HG02571 (cell line): ENCODE results near the gene CEP192.
"Not testable (repeated sequence)": the region's sequence is repeated elsewhere in the genome, so short reads cannot be mapped to it uniquely, and the experiment has no call there.

Source experiments
- ATAC-seq: cut with Tn5 transposase; IDR thresholded peaks from one replicate; pipeline ENCODE4 v1.9.1; 2021; ENCODE audit warnings: mild to moderate bottlenecking, moderate library complexity; ENCODE audit not compliant: unreplicated experiment

The CEP192 gene

GRCh38 chr18:12989397-12990122 is 1.6 kb upstream of the CEP192 start:
- no peak for ATAC-seq

DNA sequence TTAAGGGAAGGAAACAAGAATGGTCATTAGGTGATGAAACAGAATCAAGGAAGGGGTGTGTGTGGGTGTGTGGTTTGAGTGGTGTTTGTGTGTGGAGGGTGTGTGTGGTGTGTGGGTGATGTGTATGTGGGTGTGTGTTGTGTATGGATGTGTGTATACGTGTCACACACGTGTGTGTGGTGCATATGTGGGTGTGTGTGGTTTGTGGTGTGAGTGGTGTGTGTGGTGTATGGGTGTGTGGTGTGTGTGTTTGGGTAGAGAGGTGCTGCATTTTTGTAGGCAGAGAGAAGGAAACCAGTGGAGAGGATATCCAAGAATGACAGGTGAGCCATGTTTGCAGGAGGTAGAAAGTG is 1.1 kb upstream of the CEP192 start:
- ATAC-seq = no peak

DNA sequence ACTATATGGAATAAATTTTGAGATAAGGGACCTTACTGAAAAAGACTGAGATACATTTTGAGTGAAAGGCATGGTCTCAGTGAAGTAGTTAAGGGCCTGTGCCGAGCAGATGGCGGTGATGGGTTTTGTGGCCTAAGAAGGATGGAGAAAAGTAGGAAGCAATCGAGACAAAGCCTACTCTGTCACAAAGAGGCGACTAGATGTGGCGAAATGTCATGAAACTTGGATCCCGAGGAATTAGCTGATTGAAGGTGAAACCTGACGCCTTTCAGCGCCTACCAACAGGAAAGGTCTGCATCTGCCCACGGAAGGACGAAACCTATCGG is 558 bp upstream of the CEP192 start:
- ATAC-seq = no peak

DNA sequence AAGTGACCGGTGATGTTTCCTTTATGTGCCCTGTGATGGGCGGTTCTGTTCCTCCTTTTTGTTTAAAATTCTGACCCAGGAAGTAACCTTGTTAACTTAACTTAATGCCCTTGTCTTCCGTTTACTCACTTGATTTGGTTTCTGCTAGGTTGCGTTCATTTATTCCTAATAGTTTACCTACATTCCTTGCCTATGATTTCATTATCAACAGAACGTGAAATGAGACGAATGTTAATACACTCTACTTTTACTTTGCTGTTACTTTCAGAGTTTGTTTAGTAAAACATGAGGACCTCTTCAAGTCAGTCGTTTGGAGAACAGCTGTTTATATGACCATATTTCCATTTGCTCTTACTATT is 638 bp downstream of the CEP192 start:
- no peak for ATAC-seq

DNA sequence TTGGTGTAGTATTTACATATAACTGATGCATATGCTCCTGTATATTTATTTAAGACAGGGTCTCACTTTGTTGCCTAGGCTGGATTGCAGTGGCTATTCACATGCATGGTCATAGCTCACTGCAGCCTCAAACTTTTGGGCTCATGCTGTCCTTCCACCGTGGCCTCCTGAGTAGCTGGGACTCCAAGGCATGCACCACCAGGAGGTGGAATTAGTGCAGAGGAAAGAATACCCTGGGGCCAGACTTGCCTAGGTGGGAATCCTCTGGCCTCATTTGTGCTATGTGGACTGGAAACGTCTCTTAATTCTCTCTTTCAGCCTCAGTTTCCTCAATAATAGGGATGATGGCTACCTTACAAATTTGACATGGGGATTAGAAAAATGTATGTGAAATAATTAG is 2.3 kb downstream of the CEP192 start:
- no peak for ATAC-seq

GRCh38 chr18:12995424-12995823 is 4.3 kb downstream of the CEP192 start:
- ATAC-seq = no peak

DNA sequence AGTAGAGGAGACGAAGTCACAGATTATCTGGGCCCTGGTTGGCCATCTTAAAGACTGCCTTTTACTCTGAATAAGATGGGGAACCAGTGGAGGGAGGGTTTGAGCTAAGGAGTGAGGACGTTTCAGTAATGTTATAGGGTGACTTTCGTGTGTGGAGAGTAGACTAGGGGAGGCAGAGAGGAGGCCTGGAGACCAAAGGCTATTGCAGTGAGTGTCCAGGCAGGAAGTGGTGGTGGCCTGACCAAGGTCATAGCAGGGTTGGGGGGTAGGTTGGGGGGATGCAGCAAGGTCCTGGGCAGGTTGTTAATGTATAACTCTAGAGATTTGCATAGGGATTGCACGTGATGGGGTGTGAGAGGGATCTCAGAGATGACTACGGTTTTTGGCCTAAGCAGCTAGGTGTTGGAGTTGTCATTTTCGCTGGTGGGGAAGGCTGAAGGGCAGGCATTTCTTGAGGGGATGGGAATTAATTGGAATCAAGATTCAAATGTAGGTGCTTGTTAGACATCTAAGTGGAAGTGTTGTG is 4.9 kb downstream of the CEP192 start:
- no peak for ATAC-seq

- no peak for ATAC-seq
Observed at GRCh38 chr18:12996661-12997292, 5.6 kb downstream of the CEP192 start.

DNA sequence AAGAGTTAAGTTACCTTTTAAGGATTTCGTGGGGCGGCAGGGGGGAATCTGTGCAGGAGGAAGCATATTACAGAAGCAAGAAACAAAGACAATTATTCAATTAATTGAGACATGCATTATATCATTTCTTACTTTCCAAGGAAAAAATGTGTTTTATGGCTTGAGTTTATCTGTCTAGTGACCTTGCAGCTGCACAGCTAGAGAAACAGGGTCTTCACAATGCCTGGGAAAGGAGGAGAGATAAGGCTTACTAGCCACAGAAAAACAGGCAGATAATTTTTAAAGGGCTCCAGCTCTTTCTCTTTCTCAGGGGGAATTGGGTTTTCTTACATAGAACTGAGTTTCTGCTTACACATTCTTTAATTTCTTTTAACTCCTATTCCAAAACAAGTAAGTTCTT is 6.2 kb downstream of the CEP192 start:
- not testable (repeated sequence) for ATAC-seq

GRCh38 chr18:12998332-12999060 is 7.3 kb downstream of the CEP192 start:
- ATAC-seq = no peak

DNA sequence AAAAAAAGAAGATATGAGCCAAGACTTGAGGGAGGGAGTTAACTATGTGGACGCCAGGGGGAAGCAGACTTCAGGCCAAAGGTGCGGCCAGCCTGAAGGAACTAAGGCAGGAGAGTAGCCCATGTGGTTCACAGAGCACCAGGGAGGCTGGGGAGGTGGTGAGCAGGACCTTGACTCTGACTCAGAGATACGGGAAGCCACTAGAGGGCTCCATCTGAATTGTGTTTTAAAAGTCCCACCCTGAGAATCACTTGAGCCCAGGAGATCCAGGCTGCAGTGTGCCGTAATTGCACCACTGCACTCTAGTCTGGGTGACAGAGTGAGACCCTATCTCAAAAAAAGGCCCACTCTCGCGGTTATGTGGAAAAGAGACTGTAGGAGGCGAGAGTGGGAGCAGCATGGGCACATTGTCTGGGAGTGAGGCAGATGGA is 12.3 kb downstream of the CEP192 start:
- no peak for ATAC-seq

DNA sequence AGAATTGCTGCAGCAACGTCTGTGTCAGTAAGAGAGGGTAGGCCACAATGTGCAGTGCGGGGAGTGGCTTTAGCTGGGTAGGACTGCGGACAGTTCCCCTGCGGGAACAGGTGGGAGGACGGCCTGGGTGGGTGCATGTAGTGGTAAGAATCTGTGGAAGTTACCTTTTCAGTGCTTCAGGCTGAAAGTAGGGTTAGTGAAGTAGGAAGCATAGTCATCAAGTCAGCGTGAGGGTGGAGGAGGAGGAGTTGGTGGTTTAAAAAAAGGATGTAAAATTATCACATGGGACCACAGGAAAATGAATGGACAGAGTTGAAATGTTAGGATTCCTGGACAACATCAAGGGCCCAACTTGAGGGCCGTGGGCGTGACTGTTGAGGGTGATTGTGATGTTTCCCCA is 13.2 kb downstream of the CEP192 start:
- ATAC-seq = no peak

DNA sequence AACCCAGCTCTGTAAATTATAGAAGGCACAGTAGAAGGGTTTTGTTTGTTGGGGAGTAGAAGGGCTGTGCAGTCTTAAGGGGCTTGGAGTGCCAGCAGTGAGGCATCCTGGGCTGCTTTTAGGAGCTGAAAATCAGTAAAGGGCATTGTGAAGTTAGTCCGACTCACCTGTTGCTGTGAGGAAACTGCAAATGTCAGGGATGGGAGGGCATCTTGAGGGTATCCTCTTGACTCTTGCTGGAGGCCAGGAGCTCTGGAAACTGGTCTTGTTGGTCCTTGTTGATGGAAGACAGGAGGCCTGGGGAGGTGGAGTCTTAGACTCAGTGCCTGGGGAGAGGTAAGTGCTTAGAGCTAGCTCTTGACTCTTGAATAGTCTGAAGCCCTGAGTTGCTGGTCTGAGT is 14.1 kb downstream of the CEP192 start:
- ATAC-seq = no peak

- no peak for ATAC-seq
Observed at GRCh38 chr18:13006531-13007247, 15.5 kb downstream of the CEP192 start.

- ATAC-seq = no peak
Observed at GRCh38 chr18:13007248-13007560, 16.0 kb downstream of the CEP192 start.

- no peak for ATAC-seq
Observed at GRCh38 chr18:13011719-13012118, 20.6 kb downstream of the CEP192 start.

GRCh38 chr18:13014232-13014631 is 23.1 kb downstream of the CEP192 start:
- no peak for ATAC-seq

DNA sequence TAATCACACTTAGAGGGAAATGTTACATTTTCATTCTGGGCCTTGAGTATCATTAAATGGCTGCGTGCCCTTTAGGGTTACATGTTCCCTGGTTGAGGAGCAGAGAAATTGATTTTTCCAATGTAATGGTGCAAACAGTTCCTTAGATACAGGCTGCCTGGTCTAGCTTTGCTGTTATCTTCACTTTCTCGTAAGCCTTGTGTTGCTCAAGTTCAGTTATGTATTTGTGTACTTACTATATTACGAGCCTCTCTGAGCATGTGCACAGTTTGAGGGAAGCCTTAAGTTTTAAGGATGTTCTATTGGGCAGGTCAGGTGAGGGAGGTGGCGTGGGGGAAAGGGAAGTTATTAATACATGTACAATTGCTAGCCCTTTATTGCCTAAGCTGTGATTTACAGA is 23.7 kb downstream of the CEP192 start:
- no peak for ATAC-seq

GRCh38 chr18:13017247-13017875 is 26.2 kb downstream of the CEP192 start:
- ATAC-seq = no peak

DNA sequence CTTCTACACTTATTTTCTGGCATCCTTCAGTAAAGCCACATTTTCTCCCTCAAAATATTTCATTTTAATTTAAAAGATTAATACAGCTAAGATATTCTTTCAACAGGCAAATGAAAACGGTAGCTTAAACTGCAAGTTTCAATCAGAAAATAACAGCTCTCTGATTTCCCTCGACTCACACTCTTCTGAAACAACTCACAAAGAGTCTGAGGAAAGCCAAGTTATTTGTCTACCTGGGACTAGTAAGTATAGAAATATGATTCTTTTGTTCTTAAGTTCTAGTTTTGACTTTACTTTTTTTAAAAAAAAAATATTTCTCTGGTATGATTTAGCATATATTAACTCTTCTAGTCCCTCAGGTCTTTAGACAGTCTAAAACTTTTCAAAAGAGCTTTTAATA is 27.2 kb downstream of the CEP192 start:
- ATAC-seq = no peak

DNA sequence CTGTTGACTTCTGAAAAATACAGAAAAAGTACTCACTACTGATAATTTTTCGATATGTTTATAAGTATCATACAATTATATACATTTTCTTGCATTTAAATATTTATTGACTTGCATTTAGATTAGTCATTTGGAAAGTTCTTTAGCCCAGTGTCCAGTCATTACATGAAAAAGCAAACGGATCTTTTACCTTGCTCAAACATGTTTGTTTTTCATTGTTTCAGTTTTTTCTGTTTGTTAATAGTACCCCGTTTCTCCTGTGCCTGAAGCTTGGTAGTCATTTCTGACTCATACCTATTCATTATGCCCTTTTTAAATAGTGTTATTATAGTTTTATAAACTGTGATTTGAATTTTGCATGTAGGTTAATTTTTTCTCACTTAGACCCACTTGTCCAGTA is 28.1 kb downstream of the CEP192 start:
- ATAC-seq = peak; percentile 50
